ENCODE measurements around the gene PPP3R2. TPM values are rescaled to one million over a fixed set of nuclear protein-coding genes. Genes with fewer than 3 reads are reported as not detected.

Gene PPP3R2
- total RNA-seq, 1 experiment from 2014 or later, result not detected

GRCh38 chr9:101636247-101636646 is 41.5 kb upstream of the PPP3R2 start (continued):
- TF ChIP-seq, protein P1, sequence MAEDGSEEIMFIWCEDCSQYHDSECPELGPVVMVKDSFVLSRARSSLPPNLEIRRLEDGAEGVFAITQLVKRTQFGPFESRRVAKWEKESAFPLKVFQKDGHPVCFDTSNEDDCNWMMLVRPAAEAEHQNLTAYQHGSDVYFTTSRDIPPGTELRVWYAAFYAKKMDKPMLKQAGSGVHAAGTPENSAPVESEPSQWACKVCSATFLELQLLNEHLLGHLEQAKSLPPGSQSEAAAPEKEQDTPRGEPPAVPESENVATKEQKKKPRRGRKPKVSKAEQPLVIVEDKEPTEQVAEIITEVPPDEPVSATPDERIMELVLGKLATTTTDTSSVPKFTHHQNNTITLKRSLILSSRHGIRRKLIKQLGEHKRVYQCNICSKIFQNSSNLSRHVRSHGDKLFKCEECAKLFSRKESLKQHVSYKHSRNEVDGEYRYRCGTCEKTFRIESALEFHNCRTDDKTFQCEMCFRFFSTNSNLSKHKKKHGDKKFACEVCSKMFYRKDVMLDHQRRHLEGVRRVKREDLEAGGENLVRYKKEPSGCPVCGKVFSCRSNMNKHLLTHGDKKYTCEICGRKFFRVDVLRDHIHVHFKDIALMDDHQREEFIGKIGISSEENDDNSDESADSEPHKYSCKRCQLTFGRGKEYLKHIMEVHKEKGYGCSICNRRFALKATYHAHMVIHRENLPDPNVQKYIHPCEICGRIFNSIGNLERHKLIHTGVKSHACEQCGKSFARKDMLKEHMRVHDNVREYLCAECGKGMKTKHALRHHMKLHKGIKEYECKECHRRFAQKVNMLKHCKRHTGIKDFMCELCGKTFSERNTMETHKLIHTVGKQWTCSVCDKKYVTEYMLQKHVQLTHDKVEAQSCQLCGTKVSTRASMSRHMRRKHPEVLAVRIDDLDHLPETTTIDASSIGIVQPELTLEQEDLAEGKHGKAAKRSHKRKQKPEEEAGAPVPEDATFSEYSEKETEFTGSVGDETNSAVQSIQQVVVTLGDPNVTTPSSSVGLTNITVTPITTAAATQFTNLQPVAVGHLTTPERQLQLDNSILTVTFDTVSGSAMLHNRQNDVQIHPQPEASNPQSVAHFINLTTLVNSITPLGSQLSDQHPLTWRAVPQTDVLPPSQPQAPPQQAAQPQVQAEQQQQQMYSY (CRISPR knock-in tag; IDR thresholded peaks at IDR 0.05), result no peak
- no peak for TF ChIP-seq NFYB (CRISPR knock-in tag; conservative IDR thresholded peaks at IDR 0.05; ENCODE audit: low read depth)
- no peak for TF ChIP-seq CREB1 (CRISPR knock-in tag; IDR thresholded peaks at IDR 0.05)
- no peak for TF ChIP-seq ELF4 (CRISPR knock-in tag; IDR thresholded peaks at IDR 0.05; ENCODE audit: low read depth)
- TF ChIP-seq JUN (CRISPR knock-in tag; IDR thresholded peaks at IDR 0.05), result no peak
- TF ChIP-seq GABPB1 (CRISPR knock-in tag; IDR thresholded peaks at IDR 0.05), result no peak

DNA sequence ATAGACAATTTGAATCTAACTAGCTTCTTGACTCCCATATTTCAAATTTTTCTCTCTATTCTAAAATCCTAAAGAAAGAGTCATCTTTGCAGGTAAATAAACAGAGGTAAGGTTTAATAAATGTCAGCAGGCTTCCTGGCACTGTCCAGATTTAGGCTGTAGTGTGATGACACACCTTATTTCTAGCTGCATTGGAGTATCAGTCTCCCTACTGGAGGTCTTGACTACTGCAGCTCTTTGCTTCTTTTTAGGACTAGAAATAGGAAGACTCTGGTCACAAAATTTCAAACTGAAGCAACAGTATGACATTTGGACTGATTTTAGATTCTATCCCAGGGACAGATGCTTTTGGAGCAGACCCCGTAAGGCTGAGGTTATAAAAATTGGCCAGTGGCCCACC is 40.7 kb upstream of the PPP3R2 start:
- Mint-ChIP-seq H3K4me3 (no peak overlapping the region), H3K36me3 (no peaks in the 10 kb centered on the region), H3K4me1 (no peaks in the 10 kb centered on the region), H3K27me3 (ENCODE audit: low read depth) (no peaks in the 10 kb centered on the region; the same call in 1 of the 2 replicates), H3K9me3 (no peaks in the 10 kb centered on the region; the same call in 1 of the 2 replicates), H3K27ac (no peak overlapping the region)
- ATAC-seq, result peak; percentile 71
- TF ChIP-seq GRHL2 (CRISPR knock-in tag; IDR thresholded peaks at IDR 0.05; ENCODE audit: insufficient replicate concordance, severe bottlenecking), result no peak
- TF ChIP-seq KAT7 (CRISPR knock-in tag; IDR thresholded peaks at IDR 0.05; ENCODE audit: borderline replicate concordance), result no peak
- no peak for TF ChIP-seq CREM (CRISPR knock-in tag; IDR thresholded peaks at IDR 0.05)
- TF ChIP-seq PRRX2 (CRISPR knock-in tag; IDR thresholded peaks at IDR 0.05), result no peak
- TF ChIP-seq NFYB (CRISPR knock-in tag; conservative IDR thresholded peaks at IDR 0.05; ENCODE audit: low read depth), result no peak
- TF ChIP-seq, protein P2, sequence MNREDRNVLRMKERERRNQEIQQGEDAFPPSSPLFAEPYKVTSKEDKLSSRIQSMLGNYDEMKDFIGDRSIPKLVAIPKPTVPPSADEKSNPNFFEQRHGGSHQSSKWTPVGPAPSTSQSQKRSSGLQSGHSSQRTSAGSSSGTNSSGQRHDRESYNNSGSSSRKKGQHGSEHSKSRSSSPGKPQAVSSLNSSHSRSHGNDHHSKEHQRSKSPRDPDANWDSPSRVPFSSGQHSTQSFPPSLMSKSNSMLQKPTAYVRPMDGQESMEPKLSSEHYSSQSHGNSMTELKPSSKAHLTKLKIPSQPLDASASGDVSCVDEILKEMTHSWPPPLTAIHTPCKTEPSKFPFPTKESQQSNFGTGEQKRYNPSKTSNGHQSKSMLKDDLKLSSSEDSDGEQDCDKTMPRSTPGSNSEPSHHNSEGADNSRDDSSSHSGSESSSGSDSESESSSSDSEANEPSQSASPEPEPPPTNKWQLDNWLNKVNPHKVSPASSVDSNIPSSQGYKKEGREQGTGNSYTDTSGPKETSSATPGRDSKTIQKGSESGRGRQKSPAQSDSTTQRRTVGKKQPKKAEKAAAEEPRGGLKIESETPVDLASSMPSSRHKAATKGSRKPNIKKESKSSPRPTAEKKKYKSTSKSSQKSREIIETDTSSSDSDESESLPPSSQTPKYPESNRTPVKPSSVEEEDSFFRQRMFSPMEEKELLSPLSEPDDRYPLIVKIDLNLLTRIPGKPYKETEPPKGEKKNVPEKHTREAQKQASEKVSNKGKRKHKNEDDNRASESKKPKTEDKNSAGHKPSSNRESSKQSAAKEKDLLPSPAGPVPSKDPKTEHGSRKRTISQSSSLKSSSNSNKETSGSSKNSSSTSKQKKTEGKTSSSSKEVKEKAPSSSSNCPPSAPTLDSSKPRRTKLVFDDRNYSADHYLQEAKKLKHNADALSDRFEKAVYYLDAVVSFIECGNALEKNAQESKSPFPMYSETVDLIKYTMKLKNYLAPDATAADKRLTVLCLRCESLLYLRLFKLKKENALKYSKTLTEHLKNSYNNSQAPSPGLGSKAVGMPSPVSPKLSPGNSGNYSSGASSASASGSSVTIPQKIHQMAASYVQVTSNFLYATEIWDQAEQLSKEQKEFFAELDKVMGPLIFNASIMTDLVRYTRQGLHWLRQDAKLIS (CRISPR knock-in tag; IDR thresholded peaks at IDR 0.05; ENCODE audit: borderline replicate concordance), result no peak
- TF ChIP-seq TP53 (CRISPR knock-in tag; IDR thresholded peaks at IDR 0.05), result no peak
- TF ChIP-seq, protein P3, sequence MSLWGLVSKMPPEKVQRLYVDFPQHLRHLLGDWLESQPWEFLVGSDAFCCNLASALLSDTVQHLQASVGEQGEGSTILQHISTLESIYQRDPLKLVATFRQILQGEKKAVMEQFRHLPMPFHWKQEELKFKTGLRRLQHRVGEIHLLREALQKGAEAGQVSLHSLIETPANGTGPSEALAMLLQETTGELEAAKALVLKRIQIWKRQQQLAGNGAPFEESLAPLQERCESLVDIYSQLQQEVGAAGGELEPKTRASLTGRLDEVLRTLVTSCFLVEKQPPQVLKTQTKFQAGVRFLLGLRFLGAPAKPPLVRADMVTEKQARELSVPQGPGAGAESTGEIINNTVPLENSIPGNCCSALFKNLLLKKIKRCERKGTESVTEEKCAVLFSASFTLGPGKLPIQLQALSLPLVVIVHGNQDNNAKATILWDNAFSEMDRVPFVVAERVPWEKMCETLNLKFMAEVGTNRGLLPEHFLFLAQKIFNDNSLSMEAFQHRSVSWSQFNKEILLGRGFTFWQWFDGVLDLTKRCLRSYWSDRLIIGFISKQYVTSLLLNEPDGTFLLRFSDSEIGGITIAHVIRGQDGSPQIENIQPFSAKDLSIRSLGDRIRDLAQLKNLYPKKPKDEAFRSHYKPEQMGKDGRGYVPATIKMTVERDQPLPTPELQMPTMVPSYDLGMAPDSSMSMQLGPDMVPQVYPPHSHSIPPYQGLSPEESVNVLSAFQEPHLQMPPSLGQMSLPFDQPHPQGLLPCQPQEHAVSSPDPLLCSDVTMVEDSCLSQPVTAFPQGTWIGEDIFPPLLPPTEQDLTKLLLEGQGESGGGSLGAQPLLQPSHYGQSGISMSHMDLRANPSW (CRISPR knock-in tag; conservative IDR thresholded peaks at IDR 0.05; ENCODE audit: low read depth), result no peak
- no peak for TF ChIP-seq MYBL2 (CRISPR knock-in tag; IDR thresholded peaks at IDR 0.05)
- no peak for TF ChIP-seq E2F1 (CRISPR knock-in tag; IDR thresholded peaks at IDR 0.05)
- TF ChIP-seq, protein P4, sequence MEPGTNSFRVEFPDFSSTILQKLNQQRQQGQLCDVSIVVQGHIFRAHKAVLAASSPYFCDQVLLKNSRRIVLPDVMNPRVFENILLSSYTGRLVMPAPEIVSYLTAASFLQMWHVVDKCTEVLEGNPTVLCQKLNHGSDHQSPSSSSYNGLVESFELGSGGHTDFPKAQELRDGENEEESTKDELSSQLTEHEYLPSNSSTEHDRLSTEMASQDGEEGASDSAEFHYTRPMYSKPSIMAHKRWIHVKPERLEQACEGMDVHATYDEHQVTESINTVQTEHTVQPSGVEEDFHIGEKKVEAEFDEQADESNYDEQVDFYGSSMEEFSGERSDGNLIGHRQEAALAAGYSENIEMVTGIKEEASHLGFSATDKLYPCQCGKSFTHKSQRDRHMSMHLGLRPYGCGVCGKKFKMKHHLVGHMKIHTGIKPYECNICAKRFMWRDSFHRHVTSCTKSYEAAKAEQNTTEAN (CRISPR knock-in tag; IDR thresholded peaks at IDR 0.05), result no peak
- TF ChIP-seq ZNF138 (CRISPR knock-in tag; conservative IDR thresholded peaks at IDR 0.05), result no peak
- DNase-seq (ENCODE audit: low spot score), result no peak
- CTCF ChIA-PET, result interaction anchor here (0.8 to 1.0 kb wide), 3 partner anchors 9 to 186 kb away, joined by 3 to 4 read pairs (median 4); no protein-coding TSS in a partner anchor
- POLR2A ChIA-PET, result no interaction called here
